IPS-NIHi11 (cell line): Measurements from ENCODE around the gene LRRC57.
"Not testable (repeated sequence)": the region's sequence is repeated elsewhere in the genome, so short reads cannot be mapped to it uniquely, and the experiment has no call there.

Experiments used
- DNase-seq: peaks from one replicate; pipeline ENCODE4 v3.0.0; 2012; ENCODE audit warnings: mixed read lengths, low spot score

The LRRC57 gene

GRCh38 chr15:42548249-42549031 lies at the start of gene LRRC57, which contains the start of gene HAUS2:
LRRC57 (minus strand) TSS chr15:42548793; CDS start chr15:42548434, 359 bp downstream.
HAUS2 (plus strand) TSS chr15:42548838; CDS start chr15:42548873, 35 bp downstream.
- DNase-seq = peak; percentile 98

DNA sequence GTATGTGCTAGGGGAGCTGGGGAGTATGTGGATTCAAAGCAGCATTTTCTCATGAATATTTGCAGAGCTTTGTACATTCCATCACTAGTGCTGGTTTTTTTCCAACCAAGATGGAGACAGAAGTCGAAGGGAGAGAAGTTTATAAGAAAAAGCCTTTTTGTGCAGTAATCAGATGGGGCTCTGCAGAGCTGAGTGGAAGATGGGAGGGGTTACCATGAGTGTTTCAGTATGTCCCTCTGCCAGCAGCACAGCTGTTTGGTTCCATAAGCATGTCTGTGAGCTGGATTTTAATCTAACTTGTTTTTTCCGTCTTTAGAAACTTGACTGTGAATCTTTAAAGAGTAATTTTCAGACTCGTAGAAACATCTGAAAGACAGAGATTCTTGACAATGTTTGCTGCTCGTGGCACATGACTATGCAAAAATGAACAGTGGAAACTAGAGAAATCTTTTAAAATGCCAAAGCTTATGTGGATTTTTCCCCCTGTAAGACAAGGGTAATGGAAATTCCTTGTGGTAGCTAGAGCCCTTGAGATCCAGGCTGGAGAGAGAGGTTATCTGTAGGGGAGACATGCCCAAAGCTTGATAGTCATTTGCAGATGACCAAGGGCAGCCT lies 47.1 kb upstream of the LRRC57 start:
- no peak for DNase-seq

DNA sequence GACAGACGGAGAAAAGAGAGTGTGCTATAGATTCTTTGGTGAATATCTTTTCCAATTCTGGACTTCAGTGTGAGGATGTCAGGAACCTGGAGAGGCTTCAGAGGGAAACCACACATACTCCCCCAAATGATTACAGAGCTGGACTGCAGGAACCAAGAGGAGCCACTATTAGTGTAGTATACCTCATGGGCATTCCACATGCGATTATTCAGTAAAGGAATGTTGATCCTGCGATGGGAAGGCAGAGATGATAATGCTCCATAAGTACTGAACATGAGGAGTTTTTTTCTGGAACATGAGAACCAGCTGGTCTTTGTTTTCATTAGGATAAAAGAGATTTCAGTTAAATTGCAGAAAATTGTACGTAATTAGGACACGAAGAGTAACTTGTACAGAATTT lies 45.5 kb upstream of the LRRC57 start:
- DNase-seq = no peak

- DNase-seq = no peak
These were observed 44.5 kb upstream of the LRRC57 start for GRCh38 chr15:42593143-42593542.

- DNase-seq = no peak
These were observed 44.1 kb upstream of the LRRC57 start for GRCh38 chr15:42592716-42593115.

DNA sequence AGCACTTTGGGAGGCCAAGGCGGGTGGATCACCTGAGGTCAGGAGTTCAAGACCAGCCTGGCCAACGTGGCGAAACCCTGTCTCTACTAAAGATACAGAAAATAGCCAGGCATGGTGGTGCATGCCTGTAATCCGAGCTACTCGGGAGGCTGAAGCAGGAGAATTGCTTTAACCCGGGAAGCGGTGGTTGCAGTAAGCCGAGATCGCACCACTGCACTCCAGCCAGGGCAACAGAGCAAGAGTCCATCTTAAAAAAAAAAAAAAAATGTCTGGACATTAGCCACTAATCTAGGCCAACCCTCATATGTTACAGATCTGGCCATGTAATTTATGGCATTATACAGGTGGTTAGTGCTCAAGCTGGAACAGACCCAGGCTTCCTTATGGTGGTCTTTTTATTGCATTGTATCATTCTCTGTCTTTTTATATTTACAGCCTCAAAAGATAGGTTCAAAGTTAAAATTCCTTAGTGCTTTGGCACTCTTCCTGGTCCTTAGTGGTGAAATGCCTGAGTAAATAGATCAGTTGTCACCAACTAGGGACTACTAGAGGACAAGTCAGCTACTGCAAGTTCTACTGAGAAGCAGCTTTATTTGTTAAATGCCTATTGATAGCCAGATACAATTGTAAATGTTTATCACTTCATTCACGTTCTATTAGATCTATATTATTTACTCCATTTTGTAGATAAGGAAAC lies 42.8 kb upstream of the LRRC57 start:
- DNase-seq = peak; percentile 56

DNA sequence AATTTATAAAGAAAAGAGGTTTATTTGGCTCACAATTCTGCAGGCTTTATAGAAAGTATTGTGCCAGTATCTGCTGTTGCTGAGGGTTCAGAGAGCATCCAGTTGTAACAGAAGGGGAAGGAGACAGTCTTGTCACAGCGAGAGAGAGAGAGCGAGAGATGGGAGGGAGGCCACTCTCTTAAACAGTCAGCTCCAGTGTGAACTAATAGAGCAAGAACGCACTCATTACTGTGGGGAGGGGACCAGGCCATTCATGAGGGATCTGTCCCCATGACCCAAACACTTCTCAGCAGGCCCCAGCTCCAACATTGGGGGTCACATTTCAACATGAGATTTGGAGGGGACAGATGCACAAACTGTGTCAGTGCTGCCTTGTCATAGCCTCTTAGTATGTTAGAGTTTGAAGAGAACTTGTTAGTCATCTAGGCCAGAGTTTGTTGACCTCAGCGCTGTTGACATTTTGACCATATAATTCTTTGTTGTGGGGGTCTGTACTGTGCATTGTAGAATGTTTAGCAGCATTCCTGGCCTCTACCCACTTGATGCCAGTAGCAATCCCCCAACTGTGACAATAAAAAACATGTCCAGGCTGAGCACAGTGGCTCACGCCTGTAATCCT lies 42.1 kb upstream of the LRRC57 start:
- no peak for DNase-seq

DNA sequence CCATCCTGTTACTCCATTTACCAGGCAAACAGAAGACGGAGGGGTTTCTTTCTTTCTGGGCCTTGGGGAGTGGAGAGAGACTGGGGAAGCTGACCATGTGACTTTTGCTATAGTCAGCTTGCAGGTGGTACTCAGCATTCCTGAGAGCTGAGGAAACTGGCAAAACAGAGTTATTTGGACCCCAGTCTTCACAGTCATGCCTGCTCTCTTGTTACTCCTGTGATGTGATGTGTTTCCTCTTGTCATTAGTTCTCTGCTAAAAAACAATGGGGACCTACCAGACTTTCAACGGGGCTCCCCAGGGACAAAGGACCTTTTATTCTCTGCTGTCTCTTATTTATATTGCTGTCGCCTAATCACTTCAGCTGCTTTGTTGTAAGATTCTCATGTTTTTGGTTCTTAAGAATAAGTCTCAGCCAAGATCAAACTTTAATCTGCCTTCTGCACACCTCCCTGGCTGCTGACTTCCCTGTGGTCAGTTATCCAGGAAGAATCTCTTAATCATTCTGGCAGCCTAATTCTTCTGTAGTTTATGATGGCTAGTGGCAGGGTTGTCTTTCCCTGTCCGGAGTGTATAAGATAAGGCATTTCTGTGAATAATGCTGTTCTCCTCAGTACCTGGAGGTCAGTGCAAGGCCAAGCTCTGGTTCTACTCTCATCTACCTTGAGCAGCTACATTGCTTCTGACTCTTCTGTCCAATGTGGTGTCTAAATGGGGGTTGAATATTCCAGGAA lies 35.6 kb upstream of the LRRC57 start:
- peak; percentile 37 for DNase-seq

DNA sequence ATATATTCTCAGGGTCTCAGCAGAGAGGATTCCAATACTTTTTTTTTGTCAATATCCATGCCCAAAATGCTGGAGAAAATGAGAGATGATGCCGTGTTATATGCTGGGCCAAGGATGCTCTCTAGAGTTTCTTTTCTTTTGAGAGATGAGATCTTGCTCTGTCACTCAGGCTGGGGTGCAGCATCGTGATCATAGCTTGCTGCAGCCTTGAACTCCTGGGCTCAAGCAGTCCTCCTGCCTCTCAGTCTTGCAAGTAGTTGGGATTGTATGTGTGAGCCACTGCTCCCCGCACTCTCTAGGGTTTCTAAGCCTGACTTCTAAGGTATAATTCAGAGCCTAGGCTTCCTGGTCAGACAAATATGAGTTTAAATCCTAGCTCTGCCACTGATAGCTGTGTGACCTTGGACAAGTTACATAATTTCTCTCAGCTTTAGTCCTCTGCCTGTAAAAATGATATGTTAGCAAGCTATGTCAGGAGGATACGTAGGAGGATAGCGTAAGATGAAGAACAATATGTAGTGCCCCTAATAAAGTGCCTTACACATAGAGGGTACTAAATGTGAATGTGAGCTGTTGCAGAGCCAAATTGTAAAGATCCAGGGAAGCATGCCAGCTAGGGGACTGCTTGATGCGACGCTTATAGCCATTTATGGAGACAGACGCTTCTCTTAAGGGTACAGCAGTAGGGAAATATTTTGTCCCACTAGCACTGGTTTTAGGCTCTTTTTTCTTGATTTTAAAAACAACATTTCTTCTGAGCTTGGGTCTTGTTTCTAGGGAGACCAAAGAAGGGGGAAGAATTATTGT lies 34.2 kb upstream of the LRRC57 start:
- no peak for DNase-seq

DNA sequence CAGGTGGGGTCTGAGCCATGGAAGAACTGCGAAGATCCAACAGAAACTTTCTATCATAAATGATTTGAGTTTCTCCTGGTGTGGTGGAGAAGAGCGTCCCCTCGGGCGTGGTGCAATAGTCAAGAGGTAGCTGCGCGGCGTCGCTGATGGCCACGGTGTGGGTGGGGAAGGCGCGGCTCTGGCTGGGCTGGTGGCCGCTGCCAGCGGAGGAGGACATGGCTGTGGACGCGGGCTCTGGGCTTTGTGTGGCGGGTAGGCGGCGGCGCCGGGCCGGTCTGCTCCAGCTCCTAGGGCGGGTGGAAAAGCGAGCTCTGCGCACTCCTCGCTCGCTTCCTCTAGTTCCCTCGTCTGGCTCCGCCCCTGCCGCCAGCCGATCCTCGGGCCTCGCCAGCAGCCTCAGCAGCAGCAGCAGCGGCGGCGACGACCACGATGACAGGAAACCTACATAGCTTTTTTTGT lies 32.7 kb upstream of the LRRC57 start:
- peak; percentile 87 for DNase-seq

DNA sequence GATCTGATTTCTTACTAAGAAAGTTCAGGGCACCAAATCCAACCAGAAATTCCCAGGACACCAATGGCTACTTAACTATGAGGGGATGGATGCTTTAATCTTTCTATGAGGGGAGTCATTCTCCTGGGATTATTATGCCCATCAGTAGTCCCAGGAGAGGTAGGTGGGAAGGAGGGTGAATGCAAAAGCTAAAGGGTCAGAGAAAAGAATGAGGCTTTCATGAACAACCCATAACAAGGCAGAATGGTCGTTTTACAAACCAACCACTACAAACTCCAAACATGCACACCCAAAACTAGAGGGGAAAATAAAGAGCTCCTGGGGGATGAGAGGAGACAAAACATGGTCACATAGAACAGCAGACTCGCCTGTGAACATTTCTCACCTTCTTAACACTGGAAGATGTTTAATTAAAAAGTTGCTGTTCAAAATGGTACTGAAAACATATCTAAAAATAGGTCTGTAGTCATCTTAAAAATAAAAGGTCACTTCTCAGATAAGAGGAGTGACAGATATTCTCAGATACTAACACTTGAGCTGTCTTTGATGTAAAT lies 30.5 kb upstream of the LRRC57 start:
- no peak for DNase-seq

- no peak for DNase-seq
These were observed 29.0 kb upstream of the LRRC57 start for GRCh38 chr15:42577514-42578031.

DNA sequence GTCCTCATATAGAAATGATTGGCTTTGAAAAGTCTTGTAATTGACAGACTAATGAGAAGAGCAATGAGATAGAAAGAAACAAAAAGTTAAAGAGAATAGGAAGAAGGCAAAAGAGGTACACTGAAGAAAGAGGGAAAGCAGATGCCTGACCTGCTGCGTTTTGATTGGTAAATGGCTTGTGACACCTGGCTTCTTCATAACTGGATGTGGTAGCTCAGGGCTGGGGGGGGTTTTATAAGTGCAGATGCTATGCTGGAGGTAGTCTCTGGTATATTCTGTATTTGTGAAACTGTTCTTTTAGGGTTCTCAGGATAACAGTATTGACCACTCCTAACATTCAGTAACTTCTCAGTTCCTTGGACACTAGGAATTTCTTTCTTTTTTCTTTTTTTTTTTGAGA lies 28.2 kb upstream of the LRRC57 start:
- no peak for DNase-seq

DNA sequence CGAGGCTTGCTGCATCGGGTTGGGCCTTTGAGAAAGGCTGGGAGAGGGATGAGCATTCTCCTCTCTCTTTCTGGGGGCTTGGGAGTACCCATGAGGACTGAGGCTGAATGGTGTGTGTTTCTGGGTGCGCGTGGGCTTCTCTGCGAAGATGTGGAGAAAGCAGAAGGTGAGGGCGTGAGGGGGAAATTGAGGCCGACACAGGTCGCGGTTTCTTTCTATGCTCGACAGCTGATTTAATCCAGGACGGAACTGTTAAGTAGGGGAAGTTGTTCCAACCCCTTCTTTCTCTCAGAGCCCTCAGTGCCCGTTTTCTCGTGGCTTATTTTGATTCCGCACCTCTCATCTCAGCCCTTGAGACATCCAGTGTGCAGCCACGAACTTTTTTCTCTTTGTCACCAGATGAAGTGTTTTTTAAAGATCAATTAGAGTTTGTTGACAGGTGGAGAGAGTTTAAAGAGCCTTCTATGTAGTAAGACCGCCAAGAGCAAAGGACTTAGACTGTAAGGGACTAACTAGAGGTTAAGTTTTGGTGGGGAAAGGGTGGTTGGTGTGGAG lies 27.5 kb upstream of the LRRC57 start:
- DNase-seq = peak; percentile 19

GRCh38 chr15:42575188-42576039 lies 26.8 kb upstream of the LRRC57 start, which contains the start of gene STARD9:
STARD9 (plus strand) TSS chr15:42575606; CDS start chr15:42575716, 110 bp downstream.
- peak; percentile 98 for DNase-seq

- DNase-seq = no peak
These were observed 10.1 kb upstream of the LRRC57 start for GRCh38 chr15:42558739-42559138.

DNA sequence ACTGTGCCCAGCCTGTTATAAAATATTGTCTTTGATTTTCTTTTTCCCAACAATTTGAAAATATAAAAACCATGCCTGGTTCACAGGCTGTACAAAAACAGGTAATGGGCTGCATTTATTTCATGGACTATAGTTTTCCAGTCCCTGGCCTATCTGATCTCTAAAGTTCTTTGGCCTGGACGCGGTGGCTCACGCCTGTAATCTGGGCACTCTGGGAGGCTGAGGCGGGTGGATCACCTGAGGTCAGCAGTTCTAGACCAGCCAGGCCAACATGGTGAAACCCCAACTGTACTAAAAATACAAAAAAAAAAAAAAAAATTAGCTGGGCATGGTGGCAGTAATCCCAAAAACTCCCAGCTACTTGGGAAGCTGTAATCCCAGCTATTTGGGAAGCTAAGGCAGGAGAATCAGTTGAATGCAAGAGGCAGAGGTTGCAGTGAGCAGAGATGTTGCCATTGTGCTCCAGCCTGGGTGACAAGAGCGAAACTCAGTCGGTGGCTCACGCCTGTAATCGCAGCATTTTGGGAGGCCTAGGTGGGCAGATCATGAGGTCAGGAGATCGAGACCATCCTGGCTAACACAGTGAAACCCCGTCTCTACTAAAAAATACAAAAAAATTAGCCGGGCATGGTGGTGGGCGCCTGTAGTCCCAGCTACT lies 8.1 kb upstream of the LRRC57 start:
- not testable (repeated sequence) for DNase-seq

- no peak for DNase-seq
These were observed 5.0 kb upstream of the LRRC57 start for GRCh38 chr15:42553554-42553953.
